ENCODE measurements around the gene TP63.

DNA sequence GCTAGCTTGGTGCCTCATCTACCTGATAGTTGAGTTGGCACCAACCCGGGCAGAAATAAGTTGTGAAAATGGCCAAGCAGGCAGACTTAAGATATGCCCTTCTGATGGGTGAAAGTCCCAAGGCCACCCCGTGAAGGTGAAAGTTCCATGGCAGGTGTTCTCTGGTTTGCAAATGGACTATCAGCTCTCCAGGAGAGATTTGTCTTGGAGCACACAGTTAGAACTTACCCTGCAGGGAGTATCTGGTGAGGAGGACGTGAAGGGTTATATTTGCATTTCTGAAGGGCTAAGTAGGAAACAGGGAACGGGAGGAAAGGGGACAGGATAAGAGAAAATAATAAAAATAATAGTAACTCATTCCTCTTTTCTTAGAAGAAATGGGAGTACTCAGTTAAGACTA lies 220.5 kb downstream of the TP63 start:
- TF ChIP-seq, protein P1, sequence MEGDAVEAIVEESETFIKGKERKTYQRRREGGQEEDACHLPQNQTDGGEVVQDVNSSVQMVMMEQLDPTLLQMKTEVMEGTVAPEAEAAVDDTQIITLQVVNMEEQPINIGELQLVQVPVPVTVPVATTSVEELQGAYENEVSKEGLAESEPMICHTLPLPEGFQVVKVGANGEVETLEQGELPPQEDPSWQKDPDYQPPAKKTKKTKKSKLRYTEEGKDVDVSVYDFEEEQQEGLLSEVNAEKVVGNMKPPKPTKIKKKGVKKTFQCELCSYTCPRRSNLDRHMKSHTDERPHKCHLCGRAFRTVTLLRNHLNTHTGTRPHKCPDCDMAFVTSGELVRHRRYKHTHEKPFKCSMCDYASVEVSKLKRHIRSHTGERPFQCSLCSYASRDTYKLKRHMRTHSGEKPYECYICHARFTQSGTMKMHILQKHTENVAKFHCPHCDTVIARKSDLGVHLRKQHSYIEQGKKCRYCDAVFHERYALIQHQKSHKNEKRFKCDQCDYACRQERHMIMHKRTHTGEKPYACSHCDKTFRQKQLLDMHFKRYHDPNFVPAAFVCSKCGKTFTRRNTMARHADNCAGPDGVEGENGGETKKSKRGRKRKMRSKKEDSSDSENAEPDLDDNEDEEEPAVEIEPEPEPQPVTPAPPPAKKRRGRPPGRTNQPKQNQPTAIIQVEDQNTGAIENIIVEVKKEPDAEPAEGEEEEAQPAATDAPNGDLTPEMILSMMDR (IDR thresholded peaks at IDR 0.05; ENCODE audit: insufficient read depth, low read depth, low read length): no peak
- TF ChIP-seq EZH2 (IDR thresholded peaks at IDR 0.05; ENCODE audit: insufficient read depth, low read length): no peak

Data from astrocyte (in vitro differentiated cells and primary cell).